Measurements from ENCODE around the gene ISCA2.
A peak's percentile ranks its signal among the peaks of the same experiment; 100 is the strongest.

Gene ISCA2

GRCh38 chr14:74493343-74494261 is at the start of gene ISCA2:
Gene ISCA2 (plus strand): TSS chr14:74493765. CDS start chr14:74493775, 10 bp downstream.
- TF ChIP-seq CTCF (IDR thresholded peaks at IDR 0.05), result no peak

GRCh38 chr14:74444866-74445265 is 48.7 kb upstream of the ISCA2 start:
- TF ChIP-seq CTCF (IDR thresholded peaks at IDR 0.05), result no peak

GRCh38 chr14:74456684-74457564 is 36.6 kb upstream of the ISCA2 start:
- TF ChIP-seq CTCF (IDR thresholded peaks at IDR 0.05), result no peak

GRCh38 chr14:74457565-74457895 is 36.0 kb upstream of the ISCA2 start:
- no peak for TF ChIP-seq CTCF (IDR thresholded peaks at IDR 0.05)

GRCh38 chr14:74459289-74459946 is 34.1 kb upstream of the ISCA2 start:
- 0 out of 2 replicates have a peak, but pooled peaks have one; percentile 35 for TF ChIP-seq CTCF (IDR thresholded peaks at IDR 0.05)

- no peak for TF ChIP-seq CTCF (IDR thresholded peaks at IDR 0.05)
Observed at GRCh38 chr14:74459976-74460375, 33.6 kb upstream of the ISCA2 start.

- no peak for TF ChIP-seq CTCF (IDR thresholded peaks at IDR 0.05)
Observed at GRCh38 chr14:74462993-74463392, 30.6 kb upstream of the ISCA2 start.
